HG02973 (cell line): Measurements from ENCODE around the gene PGBD4.

ENCODE experiments used
- ATAC-seq: cut with Tn5 transposase; IDR thresholded peaks from one replicate; pipeline ENCODE4 v1.9.1; 2021; ENCODE audit warnings: moderate library complexity; ENCODE audit not compliant: unreplicated experiment

The PGBD4 gene

DNA sequence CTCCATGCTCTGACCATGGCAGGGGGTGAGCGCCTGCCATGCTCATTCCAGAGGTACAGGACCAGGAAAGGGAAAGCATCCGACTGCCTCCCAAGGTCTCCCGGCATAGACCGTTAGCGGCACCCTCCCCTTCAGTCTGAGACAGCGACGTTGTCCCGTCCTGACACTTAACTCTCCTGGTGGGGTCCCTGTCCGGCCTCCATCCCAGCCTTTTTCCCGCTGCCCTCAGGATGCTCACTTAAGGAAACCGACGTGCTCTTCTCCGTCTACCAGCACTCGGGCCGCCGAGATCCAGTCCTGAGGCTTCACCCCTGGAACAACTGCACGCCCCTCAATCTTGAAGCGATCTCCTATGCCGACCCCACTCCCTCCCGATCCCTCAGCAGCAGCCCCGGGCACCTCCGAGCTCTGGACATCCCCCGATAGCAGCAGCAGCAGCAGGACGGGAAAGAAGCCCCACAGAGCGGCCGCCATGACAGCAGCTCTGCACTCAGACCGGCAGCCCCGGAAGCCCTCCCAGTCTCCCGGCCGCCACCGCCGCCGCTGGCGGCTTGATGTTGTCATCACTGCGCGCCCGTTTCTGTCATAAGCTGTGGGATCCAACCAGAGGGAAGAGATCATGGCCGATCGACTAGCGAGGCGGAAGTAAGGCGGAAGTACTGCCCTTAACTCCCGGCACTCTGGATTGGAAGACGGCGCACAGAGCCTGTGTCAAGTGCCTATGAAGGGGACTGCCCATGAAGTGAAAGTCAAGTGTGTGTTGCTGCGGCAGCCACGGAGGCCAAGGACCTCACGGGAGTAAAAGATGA is at the start of gene PGBD4, which contains the start of gene EMC7:
Gene PGBD4 (plus strand): TSS at position 718 of the 809 bp plus-strand sequence. CDS start 449 bp downstream, outside the sequence.
Gene EMC7 (minus strand): TSS at position 497 of the 809 bp plus-strand sequence. CDS start 23 bp downstream, at position 474.
- ATAC-seq: peak; percentile 92

DNA sequence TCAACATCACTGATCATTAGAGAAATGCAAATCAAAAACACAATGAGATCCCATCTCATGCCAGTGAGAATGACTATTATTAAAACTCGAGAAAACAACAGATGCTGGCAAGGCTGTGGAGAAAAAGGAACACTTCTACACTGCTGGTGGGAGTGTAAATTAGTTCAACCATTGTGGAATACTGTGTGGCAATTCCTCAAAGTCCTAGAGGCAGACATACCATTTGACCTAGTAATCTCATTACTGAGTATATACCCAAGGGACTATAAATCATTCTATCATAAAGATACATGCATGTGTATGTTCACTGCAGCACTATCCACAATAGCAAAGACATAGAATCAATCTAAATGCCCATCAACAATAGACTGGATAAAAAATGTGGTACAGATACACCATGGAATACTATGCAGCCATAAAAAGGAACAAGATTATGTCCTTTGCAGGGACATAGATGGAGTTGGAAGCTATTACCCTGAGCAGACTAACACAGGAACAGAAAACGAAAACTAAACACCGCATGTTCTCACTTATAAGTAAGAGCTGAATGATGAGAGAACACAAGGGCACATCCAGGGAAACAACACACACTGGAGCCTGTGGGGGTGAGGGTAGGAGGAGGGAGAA is 47.7 kb upstream of the PGBD4 start:
- no peak for ATAC-seq

DNA sequence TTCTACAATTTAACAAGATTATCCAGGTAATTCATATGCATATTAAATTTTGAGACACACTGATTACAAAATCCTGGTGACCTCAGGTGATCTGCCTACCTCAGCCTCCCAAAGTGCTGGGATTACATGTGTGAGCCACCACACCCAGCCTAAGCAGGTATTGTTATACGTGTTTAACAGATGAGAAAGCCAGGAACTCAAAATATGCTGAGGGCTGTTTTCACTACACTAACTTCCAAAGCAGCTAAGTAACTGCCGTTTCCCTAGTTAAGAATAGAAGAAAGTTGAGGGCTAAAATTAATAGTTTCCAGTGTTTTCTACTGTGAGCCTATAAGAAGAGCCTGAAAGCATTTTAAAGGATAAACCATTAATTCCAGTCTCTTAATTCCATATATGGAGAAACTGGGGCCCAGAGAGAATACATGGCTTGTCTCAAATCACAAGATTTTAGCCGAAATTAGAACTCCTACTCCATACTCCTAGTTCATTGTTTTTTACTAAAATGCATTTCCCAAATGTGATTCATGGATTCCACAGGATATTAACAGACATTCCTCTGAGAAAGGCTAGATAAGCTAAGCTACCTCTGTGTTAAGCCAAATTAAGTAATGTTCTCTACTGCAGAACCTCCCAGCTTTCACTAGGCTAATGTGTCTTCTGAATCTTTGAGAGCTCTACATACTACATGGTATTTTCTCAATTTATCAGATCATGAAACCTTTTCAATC is 45.9 kb upstream of the PGBD4 start:
- no peak for ATAC-seq

DNA sequence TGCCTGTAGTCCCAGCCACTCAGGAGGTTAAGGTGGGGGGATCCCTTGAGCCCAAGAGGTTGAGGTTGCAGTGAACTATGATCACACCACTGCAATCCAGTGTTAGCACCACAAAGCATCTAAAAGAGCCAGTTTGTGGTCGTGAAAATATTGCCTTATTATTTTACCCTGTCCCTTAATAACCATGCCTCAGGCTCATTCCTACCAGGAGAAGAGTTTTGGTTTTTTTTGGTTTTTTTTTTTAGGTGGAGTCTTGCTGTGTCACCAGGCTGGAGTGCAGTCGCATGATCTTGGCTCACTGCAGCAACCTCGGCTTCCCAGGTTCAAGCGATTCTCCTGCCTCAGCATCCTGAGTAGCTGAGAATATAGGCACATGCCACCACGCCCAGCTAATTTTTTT is 45.0 kb upstream of the PGBD4 start:
- ATAC-seq: no peak

DNA sequence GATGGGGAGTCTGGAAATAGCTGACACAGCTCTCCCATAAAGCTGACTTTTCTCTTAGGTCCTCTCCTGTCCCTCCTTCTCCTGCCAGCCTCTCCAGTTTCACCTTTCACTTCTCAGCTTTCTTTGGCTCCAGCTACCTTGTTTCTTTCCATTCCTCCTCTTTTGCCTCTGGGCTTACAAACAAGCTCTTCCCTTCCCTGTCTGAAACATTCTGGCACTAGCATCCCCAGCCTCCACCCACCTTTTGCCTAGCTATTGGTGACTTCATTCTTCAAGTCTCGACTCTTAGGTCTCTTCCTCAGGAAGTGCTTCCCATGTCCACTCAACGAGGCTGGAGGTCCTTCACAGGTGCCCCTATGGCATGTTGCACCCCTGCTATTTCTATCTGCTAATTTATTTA is 42.4 kb upstream of the PGBD4 start:
- no peak for ATAC-seq

DNA sequence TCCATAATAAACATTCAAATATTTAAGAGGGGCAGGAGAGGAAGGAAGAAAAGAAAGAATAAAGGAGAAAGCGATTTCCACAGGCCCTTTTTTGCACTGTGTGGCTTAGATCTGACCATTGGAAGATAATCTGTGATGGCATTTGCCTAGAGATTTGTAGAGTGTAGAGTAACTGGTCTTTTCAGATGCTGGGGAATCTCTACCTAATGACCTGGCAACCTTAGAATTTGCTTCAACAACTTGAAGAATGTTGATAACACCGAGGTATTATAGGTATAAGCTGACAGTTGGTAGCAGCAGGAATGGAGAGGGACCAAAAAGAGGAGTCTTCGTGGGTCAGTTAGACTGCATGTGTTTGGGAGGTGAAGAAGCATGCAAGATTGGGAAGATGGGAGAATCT is 41.9 kb upstream of the PGBD4 start:
- ATAC-seq: no peak

DNA sequence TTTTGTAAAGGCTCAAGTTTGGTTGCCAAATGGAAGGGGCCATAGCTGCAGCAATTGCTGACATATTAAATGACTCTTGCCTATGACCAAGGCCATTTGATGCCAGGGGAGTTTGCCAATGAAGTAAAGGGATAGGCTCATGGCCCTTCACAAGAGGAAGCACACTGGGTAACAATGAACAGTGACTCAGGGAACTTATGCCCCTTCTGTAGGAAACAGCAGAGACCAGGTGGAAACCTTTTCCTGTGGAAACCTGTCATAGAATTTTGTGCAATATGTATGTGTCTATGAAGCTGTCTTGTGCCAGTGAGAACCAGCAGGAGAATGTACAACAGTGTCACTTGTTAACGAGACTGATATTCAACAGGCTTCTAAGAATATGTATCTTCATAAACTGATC is 37.4 kb upstream of the PGBD4 start:
- no peak for ATAC-seq

DNA sequence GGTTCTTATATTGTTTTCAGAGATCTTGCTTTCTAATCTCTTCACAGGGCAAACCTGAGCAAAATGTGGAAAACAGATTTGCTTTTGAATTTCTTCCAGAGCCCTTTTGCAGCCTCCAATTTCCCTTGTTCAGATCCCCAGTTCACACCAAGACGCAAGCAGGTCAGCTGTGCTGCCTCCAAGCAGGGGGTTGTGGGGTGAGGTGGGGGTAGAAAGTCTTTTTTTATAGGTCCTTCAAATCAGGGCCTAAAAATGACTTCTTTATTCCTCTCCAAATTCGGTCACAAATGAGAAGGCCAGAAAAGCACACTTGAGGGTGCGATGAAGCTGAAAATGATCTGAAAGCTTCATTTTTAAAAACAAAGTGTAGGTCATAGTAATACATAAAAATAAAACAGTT is 36.6 kb upstream of the PGBD4 start:
- ATAC-seq: no peak

DNA sequence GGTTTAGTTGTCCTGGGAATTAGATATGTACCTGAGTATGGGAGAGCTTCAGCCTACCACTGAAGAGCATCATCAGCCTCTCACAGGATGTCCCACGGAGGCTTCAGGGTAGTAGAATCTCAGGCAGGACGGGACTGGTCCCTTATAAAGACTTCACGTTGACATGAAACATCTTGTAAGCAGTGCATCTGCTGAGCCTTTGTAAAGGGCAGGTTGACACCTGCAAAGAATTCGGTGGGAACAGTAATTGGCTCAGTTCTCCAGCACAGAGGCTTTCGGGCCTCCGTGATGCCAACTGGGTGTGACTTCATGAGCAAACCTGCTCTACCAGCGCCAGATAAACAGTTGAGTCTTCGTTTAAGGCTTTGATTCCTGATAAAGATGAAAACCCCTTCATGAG is 35.9 kb upstream of the PGBD4 start:
- no peak for ATAC-seq

DNA sequence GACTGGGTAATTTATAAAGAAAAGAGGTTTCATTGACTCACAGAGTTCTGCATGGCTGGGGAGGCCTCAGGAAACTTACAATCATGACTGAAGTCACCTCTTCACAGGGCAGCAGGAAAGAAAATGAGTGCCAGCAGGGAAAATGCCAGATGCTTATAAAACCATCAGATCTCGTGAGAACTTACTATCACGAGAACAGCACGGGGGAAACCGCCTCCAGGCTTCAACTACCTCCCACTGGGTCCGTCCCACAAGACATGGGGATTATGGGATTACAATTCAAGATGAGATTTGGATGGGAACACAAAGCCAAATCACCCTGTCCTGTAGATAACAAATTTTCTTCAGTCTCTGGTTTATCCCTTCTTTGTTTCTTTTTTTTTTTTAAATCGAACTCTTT is 31.9 kb upstream of the PGBD4 start:
- no peak for ATAC-seq

DNA sequence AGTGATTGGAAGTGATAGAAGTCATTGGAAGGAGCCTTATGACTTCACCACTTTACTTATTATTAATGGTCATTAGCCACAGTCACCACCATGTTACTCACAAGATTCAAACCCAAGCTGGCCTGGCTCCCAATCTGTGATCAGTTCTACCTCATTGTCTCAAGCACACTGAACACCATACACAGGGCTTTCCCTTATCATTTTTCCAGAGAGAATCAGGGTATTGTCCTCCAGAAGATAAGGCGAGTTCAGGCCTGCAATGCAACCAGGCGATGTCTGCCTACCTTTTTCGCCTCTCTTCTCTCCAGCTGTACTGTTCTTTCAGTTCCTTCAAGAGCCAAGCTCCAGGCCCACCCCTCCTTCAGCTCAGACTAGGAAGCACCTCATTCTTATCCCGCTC is 25.1 kb upstream of the PGBD4 start:
- no peak for ATAC-seq

DNA sequence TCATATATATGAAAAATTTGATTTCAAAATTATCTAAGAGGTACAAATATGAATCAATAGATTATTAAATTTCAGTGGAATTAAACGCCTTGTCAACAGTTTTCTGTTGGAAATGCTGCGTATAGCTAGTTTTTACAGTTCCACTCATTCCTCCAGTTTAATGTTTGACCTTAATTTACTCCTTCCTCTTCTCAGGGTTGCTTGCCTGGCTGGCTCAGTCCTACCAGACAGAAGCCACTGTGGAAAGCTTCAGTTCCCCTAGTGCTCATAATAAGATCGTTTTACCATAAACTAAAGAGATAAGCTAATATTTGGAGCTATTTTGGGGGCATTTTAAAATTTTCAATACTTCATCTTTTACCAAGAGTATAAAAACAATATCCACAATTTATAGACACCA is 23.0 kb upstream of the PGBD4 start:
- ATAC-seq: no peak

DNA sequence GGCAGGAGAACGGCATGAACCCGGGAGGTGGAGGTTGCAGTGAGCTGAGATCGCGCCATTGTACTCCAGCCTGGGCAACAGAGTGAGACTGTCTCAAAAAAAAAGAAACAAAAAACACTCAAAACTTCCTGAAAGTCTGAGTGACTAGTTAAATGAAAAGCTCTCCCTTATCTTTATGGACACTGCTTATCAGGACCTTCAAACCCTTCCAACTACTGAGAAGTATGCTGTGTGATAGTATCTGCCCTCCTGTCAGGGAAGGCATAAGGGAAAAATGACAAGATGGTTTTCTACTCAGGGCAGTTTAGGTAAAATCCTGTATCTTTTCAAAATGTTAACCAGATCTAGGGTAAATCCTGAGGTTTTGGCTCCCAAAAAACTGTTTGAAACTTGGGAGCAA is 22.0 kb upstream of the PGBD4 start:
- no peak for ATAC-seq

DNA sequence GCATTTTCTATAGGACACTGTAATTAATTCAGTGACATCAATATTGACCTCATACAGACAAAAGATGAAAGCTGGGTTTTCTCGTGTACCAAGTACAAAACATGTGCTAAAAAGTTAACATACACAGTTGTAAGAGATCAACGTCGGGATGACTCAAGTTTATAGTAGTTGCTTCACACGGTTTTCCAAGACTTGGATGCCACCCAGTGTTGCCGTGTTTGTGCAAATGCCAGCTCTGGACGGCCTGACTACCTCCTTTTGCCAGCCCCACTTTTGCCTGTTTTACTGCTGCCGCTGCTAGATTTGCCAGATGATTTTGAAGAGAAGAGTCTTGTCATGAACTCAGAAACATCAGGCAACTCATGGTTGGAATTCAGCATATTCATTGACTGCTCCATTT is 17.8 kb upstream of the PGBD4 start:
- no peak for ATAC-seq

DNA sequence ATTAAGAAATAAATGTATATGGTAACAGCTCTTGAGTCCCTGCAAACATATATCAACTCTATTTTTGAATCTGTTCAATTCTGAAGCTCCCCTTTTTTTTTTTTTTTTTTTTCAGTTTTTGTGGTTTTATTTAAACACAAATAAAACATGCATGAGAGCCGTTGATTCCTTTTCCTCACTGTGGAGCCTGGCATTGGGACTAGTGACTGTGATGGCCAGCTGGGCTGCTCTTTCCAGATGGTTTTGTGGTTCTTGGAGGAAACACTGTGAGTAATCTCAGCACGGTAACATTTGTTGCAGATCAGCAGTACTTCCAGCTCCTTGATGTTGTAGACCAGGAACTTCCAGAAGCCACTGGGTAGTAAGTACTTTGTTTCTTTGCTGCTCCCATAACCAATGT is 16.1 kb upstream of the PGBD4 start:
- no peak for ATAC-seq

DNA sequence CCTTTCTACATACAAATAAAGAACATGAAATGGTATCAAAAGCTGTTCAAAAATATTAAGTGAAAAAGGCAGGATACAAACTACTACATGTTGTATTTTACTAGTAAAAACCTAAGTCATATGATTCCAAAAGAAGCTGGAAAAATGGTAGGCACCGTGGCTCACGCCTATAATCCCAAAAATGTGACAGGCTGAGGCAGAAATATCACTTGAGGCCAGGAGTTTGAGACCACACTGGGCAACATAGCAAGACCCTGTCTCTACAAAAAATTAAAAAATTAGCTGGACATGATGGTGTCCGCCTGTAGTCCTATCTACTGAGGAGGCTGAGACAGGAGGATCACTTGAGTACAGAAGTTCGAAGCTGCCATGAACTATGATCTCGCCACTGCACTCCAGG is 2.0 kb upstream of the PGBD4 start:
- no peak for ATAC-seq

DNA sequence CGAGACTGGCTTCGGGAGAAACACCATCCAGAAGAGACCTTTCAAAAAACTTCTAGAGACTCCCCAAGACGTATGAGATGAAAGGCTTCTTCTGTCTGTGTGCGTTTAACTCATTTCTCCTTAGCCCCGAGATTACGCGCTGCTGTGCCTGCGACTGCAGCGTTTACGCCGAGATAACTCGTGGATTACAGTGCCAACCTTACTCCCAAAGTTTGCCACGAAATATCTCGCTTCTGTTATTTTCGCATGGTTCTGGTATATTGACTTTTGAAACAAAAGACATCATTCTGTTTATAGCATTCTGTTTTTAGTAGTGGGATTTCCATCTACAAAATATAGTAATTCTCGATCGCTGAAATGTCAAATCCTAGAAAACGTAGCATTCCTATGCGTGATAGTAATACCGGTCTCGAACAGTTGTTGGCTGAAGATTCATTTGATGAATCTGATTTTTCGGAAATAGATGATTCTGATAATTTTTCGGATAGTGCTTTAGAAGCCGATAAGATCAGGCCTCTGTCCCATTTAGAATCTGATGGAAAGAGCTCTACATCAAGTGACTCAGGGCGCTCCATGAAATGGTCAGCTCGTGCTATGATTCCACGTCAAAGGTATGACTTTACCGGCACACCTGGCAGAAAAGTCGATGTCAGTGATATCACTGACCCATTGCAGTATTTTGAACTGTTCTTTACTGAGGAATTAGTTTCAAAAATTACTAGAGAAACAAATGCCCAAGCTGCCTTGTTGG is 467 bp downstream of the PGBD4 start:
- ATAC-seq: no peak

DNA sequence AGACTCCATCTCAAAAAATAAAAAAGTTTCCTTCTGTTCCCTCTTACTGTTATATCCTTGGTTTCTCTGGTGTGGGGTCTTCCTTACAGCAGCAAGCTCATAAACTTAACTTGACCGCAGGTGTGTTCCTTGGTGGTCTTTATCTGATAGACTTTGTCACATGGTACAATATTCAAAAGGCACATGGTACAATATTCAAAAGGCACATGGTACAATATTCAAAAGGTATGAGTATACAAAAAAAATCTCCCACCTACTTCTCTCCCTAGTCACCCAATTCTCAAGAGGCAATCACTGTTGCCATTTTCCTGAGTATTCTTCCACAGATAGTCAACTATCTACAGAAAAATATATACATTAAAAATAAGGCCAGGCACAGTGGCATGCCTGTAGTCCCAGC is 4.5 kb downstream of the PGBD4 start:
- ATAC-seq: no peak

DNA sequence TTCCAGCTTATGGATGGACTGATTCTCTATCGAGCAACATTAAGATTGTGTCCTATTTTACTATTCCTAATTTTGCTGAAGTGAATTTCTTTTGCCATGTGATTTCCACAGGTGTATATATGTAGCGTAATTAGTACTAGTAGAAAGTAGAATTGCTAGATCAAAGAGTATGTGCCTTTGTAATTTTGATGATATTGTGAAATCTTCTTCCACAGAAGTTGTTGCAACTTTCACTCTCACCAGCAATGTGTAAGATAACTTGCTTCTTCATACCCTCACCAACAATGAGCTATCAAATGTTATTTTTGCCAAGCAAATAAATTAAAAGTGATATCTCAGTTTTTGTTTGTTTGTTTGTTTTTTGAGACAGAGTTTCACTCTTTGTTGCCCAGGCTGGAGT is 5.4 kb downstream of the PGBD4 start:
- no peak for ATAC-seq

DNA sequence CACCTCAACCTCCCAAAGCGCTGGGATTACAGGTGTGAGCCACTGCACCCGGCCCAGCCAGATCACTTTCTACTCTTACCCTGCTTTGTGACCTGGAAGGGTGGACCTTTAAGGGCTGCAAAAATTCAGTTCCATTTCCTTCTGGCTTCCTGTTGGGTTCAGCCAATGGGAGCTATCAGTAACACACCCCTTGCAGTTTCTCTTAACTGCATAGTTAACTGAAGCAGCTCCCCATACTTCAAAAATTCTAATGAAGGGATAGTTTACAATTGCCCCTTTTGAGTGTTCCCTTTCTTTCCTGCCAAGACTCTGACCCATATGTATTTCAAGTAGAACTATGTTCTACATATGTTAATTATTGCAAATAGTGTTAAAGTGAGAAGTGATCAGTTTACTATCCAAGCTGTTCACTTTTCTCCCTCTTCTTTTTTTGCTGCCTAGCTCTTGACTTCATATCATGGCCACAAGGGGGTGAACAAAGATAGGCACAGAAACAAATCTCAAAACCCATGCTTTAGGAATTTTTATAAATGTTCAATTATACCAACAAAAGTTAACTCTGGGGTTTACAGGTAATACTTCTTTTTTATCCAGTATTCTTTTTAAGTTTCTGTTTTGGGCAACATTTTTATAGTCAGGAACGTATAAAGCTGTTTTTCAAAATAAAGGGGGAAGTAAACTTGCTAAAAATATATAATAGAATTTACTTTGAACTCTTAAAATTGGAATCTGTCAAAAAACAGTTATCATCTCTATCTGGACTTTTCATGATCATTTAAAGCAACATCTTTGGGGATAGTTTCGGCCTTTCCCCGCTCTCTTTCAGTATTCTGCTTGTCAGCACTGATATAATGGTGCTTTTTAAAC is 8.1 kb downstream of the PGBD4 start:
- ATAC-seq: no peak
